IMR-90 (cell line): ENCODE results near the gene PLXND1. TPM values are rescaled to one million over a fixed set of nuclear protein-coding genes. Genes with fewer than 3 reads are reported as not detected.

Source experiments
- ATAC-seq: fragments of 200-7000 bp; cut with Tn5 transposase; 2 replicates; pipeline ENCODE4 v1.9.1; 2020; ENCODE audit warnings: low read depth, mild to moderate bottlenecking, moderate library complexity
- BruUV-seq: library from RNA; stranded (reverse); fragments of 400-500 nt; replicated peaks from 2 replicates; lab custom pipeline; 2021; lab: Mats Ljungman, UMichigan
- CTCF ChIA-PET: fragments of 300-600 bp; formaldehyde crosslinking; extraction: SDS; loops from one replicate; lab custom pipeline; 2021; ENCODE audit warnings: antibody characterized with exemption; lab: Yijun Ruan, JAX
- POLR2A ChIA-PET: fragments of 300-600 bp; sonication (Branson Sonifier 250); formaldehyde crosslinking; loops from one replicate; lab custom pipeline; 2022; ENCODE audit warnings: antibody characterized with exemption; ENCODE audit not compliant: unreplicated experiment; lab: Charles Lee
- DNase-seq: peaks from one replicate; pipeline ENCODE4 v3.0.0; 2013
- H2AFZ ChIP-seq: replicated peaks from 2 replicates; pipeline ENCODE3; 2013; ENCODE audit warnings: low read length, mild to moderate bottlenecking; ENCODE audit not compliant: poor library complexity
- H2AK5ac ChIP-seq: 2 replicates; pipeline ENCODE4 v1.6.1; 2013; ENCODE audit warnings: low read depth, low read length, inconsistent platforms
- H2AK9ac ChIP-seq: replicated peaks from 2 replicates; pipeline ENCODE3; 2013; ENCODE audit warnings: mild to moderate bottlenecking, low read depth, low read length, moderate library complexity; ENCODE audit not compliant: poor library complexity
- H2BK120ac ChIP-seq: 2 replicates; pipeline ENCODE4 v1.6.1; 2013; ENCODE audit warnings: low read depth, low read length, inconsistent platforms
- H2BK15ac ChIP-seq: 3 replicates; pipeline ENCODE4 v1.6.1; 2013; ENCODE audit warnings: low read depth, low read length, inconsistent platforms
- H2BK20ac ChIP-seq: 2 replicates; pipeline ENCODE4 v1.6.1; 2013; ENCODE audit warnings: low read depth, mild to moderate bottlenecking, inconsistent platforms, low read length, moderate library complexity
- H2BK5ac ChIP-seq: 2 replicates; pipeline ENCODE4 v1.6.1; 2013; ENCODE audit warnings: mild to moderate bottlenecking, low read depth, low read length, inconsistent platforms; ENCODE audit not compliant: poor library complexity, severe bottlenecking
- H3K14ac ChIP-seq: replicated peaks from 2 replicates; pipeline ENCODE4 v1.6.1; 2013; ENCODE audit warnings: low read depth, low read length, inconsistent platforms
- H3K18ac ChIP-seq: 2 replicates; pipeline ENCODE4 v1.6.1; 2013; ENCODE audit warnings: low read depth, low read length, control low read depth
- H3K23ac ChIP-seq: 2 replicates; pipeline ENCODE4 v1.6.1; 2013; ENCODE audit warnings: low read depth, low read length, inconsistent platforms
- H3K27ac ChIP-seq: 2 replicates; pipeline ENCODE4 v1.5.1; 2013; ENCODE audit warnings: mild to moderate bottlenecking, control low read depth, low read length; ENCODE audit not compliant: insufficient read depth
- H3K27me3 ChIP-seq: 2 replicates; pipeline ENCODE4 v1.6.1; 2013; ENCODE audit warnings: low read length; ENCODE audit not compliant: control insufficient read depth, insufficient read depth
- H3K36me3 ChIP-seq: 2 replicates; pipeline ENCODE4 v1.6.1; 2013; ENCODE audit warnings: low read length, mixed read lengths; ENCODE audit not compliant: control insufficient read depth, insufficient read depth
- H3K4ac ChIP-seq: 2 replicates; pipeline ENCODE4 v1.6.1; 2013; ENCODE audit warnings: low read depth, low read length, inconsistent platforms
- H3K4me1 ChIP-seq: 2 replicates; pipeline ENCODE4 v1.6.1; 2013; ENCODE audit warnings: low read length, mixed read lengths; ENCODE audit not compliant: control insufficient read depth, insufficient read depth
- H3K4me2 ChIP-seq: 2 replicates; pipeline ENCODE4 v1.6.1; 2013; ENCODE audit warnings: low read depth, mild to moderate bottlenecking, control low read depth, low read length, moderate library complexity
- H3K4me3 ChIP-seq: 2 replicates; pipeline ENCODE4 v1.5.1; 2013; ENCODE audit warnings: low read depth, mild to moderate bottlenecking, control low read depth, low read length, moderate library complexity; ENCODE audit not compliant: insufficient read depth
- H3K56ac ChIP-seq: 2 replicates; pipeline ENCODE4 v1.6.1; 2013; ENCODE audit warnings: low read length, inconsistent platforms; ENCODE audit not compliant: insufficient read depth; ENCODE audit errors: extremely low read depth
- H3K79me1 ChIP-seq, 2 experiments: 2 replicates each; pipeline ENCODE4 v1.6.1; 2013; ENCODE audit warnings: low read length in 2 of 2, inconsistent platforms in 1 of 2, low read depth in 1 of 2
- H3K9ac ChIP-seq: 2 replicates; pipeline ENCODE4 v1.6.1; 2013; ENCODE audit warnings: low read depth, low read length, control low read depth
- H3K9me1 ChIP-seq: 2 replicates; pipeline ENCODE4 v1.6.1; 2013; ENCODE audit warnings: low read length, inconsistent platforms; ENCODE audit not compliant: insufficient read depth
- H3K9me3 ChIP-seq: 2 replicates; pipeline ENCODE4 v1.6.1; 2013; ENCODE audit warnings: low read length; ENCODE audit not compliant: control insufficient read depth, insufficient read depth
- H4K20me1 ChIP-seq: 2 replicates; pipeline ENCODE4 v1.6.1; 2013; ENCODE audit warnings: low read length, inconsistent platforms; ENCODE audit not compliant: insufficient read depth
- H4K5ac ChIP-seq: 2 replicates; pipeline ENCODE4 v1.6.1; 2013; ENCODE audit warnings: mild to moderate bottlenecking, low read depth, low read length, control low read depth
- H4K8ac ChIP-seq, 2 experiments: 2 replicates each; pipeline ENCODE4 v1.6.1; 2013; ENCODE audit warnings: low read depth in 2 of 2, low read length in 2 of 2, control low read depth in 1 of 2, inconsistent platforms in 1 of 2
- H4K91ac ChIP-seq: 2 replicates; pipeline ENCODE4 v1.6.1; 2013; ENCODE audit warnings: low read depth, low read length, inconsistent platforms; ENCODE audit not compliant: insufficient read depth
- RCOR1 ChIP-seq: IDR thresholded peaks from 2 replicates; pipeline ENCODE4 v1.6.1; 2012; ENCODE audit warnings: mild to moderate bottlenecking, low read length, improper control_type of control experiment; ENCODE audit not compliant: insufficient replicate concordance
- WGBS, 2 experiments: methylation state at CpG; one replicate each; pipeline versions ENCODE4 v1.1.5 to v1.1.7; 2013; ENCODE audit warnings: missing lambda C conversion rate in 2 of 2; ENCODE audit not compliant: insufficient read length in 1 of 2; ENCODE audit errors: extremely low coverage in 2 of 2; 5-methylcytosine and 5-hydroxymethylcytosine counted together
- dilution Hi-C: fragments of 300-500 bp; cut with HindIII; formaldehyde crosslinking; loops from one replicate; pipeline ENCODE4 v1.14.3; 2018; ENCODE audit warnings: low sequenced_read_pairs; ENCODE audit not compliant: unreplicated experiment
- in situ Hi-C: fragments of 300-500 bp; cut with MboI; formaldehyde crosslinking; loops from 3 replicates; pipeline ENCODE4 v1.14.3; 2019; ENCODE audit warnings: low sequenced_read_pairs, inconsistent platforms, mixed read lengths
- intact Hi-C: fragments of 100-400 bp; cut with micrococcal nuclease; formaldehyde crosslinking; loops from 2 replicates; pipeline ENCODE4 v1.10.0; 2022
- microRNA-seq, 2 experiments: library from miRNA; stranded (forward) in 1 of 2; unstranded in 1 of 2; fragments of 10-50 nt in 1 of 2; fragments of <30 nt in 1 of 2; gene quantifications in 1 of 2; microRNA quantifications in 1 of 2; one replicate each; pipeline versions ENCODE3 to v1.1.0; 2013 to 2020; ENCODE audit not compliant: insufficient read depth in 1 of 2, insufficient read length in 1 of 2, unreplicated experiment in 1 of 2
- polyA plus RNA-seq, 3 experiments: library from polyadenylated mRNA; depleted of rRNA; stranded (reverse); fragments of >200 nt; gene quantifications; 2 replicates each; pipeline ENCODE4 v1.2.3, GENCODE V29; 2012; ENCODE audit warnings: low replicate concordance in 1 of 3
- small RNA-seq, 5 experiments: library from RNA; depleted of rRNA; stranded (forward); fragments of <200 nt; gene quantifications; one replicate each; pipeline ENCODE3, GENCODE V24; 2012
- total RNA-seq: library from RNA; depleted of rRNA; stranded (reverse); fragments of >200 nt; gene quantifications from 2 replicates; pipeline ENCODE4 v1.2.3, GENCODE V29; 2012; rRNA removed

PLXND1 gene
- total and polyA plus RNA-seq, 2 of the 4 experiments (the other 2 are of a cell fraction): 19.2 to 67.1 TPM

DNA sequence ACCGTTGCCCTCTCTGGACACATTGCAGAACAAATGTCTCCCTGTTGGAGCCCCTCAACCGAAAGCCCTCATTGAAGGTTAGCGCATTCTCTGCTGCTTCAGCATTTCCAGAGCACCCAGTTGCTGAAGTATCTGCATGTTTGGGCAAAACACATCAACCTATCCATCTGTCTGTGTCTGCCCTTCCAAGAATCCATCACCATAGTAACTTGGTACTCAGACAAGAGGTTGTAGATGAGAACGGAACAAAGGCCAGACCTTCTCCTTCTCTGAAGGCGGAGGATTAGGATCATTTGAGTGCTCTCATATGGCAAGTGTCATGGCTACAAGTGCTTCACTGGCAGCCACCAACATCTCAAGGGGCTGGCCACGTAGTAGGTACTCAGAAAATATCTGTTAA lies 101.1 kb downstream of the PLXND1 start:
- Histone ChIP-seq H2BK5ac (no peak overlapping the region), H2AK9ac (no peak overlapping the region), H3K4me3 (no peak overlapping the region), H3K18ac (no peak overlapping the region), H3K27ac (no peak overlapping the region), H4K5ac (no peak overlapping the region), H3K9me1 (peaks cover 12% of the 10 kb centered on the region; the same call in 1 of the 2 replicates), H2AFZ (no peak overlapping the region), H3K56ac (no peak overlapping the region), H2BK15ac (no peak overlapping the region), H3K79me1 (no peaks in the 10 kb centered on the region), H4K8ac (no peak overlapping the region), H2BK120ac (no peak overlapping the region), H4K91ac (no peak overlapping the region), H3K4me2 (no peak overlapping the region), H3K27me3 (no peaks in the 10 kb centered on the region), H2BK20ac (no peak overlapping the region), H3K36me3 (peaks cover 6% of the 10 kb centered on the region), H3K23ac (no peak overlapping the region), H3K14ac (no peak overlapping the region), H3K4ac (no peak overlapping the region), H3K9me3 (no peaks in the 10 kb centered on the region), H3K4me1 (no peaks in the 10 kb centered on the region), H4K20me1 (no peaks in the 10 kb centered on the region), H3K9ac (no peak overlapping the region), H2AK5ac (no peak overlapping the region)
- no peak for ATAC-seq
- BruUV-seq: no TSS peak
- in situ Hi-C loops (no loop called here), intact Hi-C loops (no loop called here), dilution Hi-C loops (no loop called here)
- ChIA-PET POLR2A (no interaction called here), CTCF (no interaction called here)
- no peak for TF ChIP-seq RCOR1
- 80% methylated on average over 3 of the region's 6 CpGs; no CpG with 5 or more reads in 1 of the 2 experiments for WGBS, 2 experiments
- DNase-seq: no peak

Small RNAs within 50 kb of the gene (microRNA-seq; reads per million reads assigned to microRNA genes)
- not detected for gene RN7SL752P (ENCODE audit: insufficient read depth, insufficient read length)

Small RNAs within 50 kb of the gene (small RNA-seq; reads per million reads assigned to genes)
- gene RN7SL752P: 0 to 0.16 (median 0) reads per million in 5 experiments

Other genes with a start within 250 kb of the PLXND1 start
- under 0.01 TPM in 2 replicates for gene EFCAB12, start 178.0 kb downstream of the PLXND1 start, total RNA-seq
- 0.09 and 0.17 TPM in 2 replicates for gene EFCAB12, start 178.0 kb downstream of the PLXND1 start, polyA plus RNA-seq (2012; rRNA removed)
- gene MBD4, start 166.7 kb downstream of the PLXND1 start, total RNA-seq: 13.8 and 22.2 TPM in 2 replicates
- gene MBD4, start 166.7 kb downstream of the PLXND1 start, polyA plus RNA-seq (2012; rRNA removed): 14.9 and 15.0 TPM in 2 replicates
- gene IFT122, start 166.5 kb downstream of the PLXND1 start, total RNA-seq: 27.2 and 28.0 TPM in 2 replicates
- gene IFT122, start 166.5 kb downstream of the PLXND1 start, polyA plus RNA-seq (2012; rRNA removed): 16.8 and 17.1 TPM in 2 replicates
- not detected in 2 replicates for gene RHO, start 78.0 kb downstream of the PLXND1 start, total RNA-seq
- gene RHO, start 78.0 kb downstream of the PLXND1 start, polyA plus RNA-seq (2012; rRNA removed): not detected in 2 replicates
- not detected in 2 replicates for gene H1-8, start 63.5 kb downstream of the PLXND1 start, total RNA-seq
- gene H1-8, start 63.5 kb downstream of the PLXND1 start, polyA plus RNA-seq (2012; rRNA removed): not detected in 2 replicates